GM21390 (cell line): ENCODE data around the gene ZNF516.
A peak's percentile ranks its signal among the peaks of the same experiment; 100 is the strongest.

Source experiments
- ATAC-seq: cut with Tn5 transposase; IDR thresholded peaks from one replicate; pipeline ENCODE4 v1.9.1; 2021; ENCODE audit not compliant: unreplicated experiment

ZNF516 gene

GRCh38 chr18:76385681-76385975 lies 109.4 kb downstream of the ZNF516 start:
- ATAC-seq = no peak

DNA sequence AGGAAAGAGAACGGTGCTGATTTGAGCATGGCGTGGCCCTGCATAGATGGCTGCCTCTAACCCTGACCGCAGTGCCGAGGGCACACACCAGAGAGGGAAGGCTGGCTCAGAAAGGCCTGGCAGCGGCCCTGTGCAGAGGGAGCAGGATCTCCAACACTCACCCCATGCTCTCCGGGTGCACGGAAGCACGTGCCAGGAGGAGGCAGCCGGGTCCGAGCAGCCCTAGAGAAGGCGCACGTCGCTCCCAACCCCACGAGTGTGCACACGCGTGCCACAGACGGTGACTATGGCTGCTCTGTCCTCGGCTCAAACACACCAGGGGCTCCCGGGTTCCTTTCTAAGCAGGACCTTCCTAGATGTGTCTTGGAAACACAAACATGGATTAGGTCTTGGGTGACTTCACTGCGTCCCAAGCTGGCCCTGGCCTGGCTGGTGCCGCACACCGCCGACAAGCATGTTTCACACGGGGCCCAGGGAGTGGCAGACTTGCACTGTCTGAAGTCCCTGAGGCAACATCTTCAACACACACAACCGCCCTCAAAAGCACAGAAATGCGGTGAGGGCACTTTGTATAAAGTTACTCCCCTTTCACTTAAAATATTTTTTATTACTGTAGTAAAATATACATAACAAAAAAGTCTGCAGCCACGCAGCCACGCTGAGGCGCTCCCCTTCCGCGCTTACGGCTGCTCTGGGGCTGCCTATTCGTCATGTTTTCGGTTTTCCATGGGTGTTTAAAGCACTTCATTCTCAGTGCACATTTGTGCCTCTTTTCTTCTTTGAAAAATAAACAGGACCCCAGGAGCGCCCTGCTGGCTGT lies 110.0 kb downstream of the ZNF516 start:
- ATAC-seq = no peak

- ATAC-seq = no peak
Measured at GRCh38 chr18:76384114-76384790, 110.8 kb downstream of the ZNF516 start.

DNA sequence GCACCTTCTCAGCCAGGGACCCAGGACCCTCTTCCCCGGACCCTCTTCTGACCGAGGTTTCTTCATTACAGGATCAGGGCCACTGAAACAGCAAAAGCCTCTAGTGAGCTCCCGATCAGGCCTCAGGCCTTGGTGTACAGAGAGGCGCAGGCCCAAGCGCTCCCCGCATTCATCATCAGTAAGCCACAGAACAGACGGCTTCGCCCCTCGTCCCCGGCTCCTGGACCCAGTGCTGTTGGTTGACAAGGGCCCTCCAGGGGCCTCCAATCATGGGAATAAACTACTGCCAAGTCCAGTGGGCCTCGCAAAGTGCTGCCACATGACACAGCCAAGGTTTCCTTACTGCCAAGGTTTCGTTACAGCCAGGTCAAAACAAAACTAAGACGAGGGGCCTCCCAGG lies 111.4 kb downstream of the ZNF516 start:
- ATAC-seq = no peak

- ATAC-seq = no peak
Measured at GRCh38 chr18:76382275-76382674, 112.8 kb downstream of the ZNF516 start.

DNA sequence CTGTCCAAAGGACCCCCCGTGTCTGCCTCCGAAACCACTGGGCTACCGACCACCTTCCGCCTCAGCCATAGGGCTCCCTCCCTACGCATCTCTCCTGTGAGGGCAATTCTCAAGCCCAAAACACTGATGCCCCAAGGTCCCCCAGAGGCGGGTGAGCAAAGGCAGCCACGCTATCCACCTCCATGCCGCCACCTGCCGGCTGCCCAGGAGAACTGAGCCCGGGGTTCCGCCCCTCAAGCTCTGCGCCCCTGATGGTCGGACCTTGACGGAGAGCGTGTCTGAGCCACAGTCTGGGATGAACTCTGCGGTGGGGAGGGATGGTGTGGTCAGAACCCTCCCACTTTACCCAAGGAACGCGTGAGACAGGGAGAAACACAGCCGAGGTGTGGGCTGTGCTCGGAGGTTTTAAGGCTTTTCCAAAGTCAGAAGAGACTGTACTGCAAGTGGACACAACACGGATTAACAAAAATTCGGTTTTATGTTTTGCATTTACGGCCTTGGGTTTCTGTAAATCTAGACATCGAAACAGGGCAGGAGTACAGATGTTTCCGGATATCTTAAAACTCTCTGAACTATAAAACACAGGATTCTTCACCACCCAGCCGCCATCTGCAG lies 114.1 kb downstream of the ZNF516 start:
- no peak for ATAC-seq

GRCh38 chr18:76380127-76380729 lies 114.8 kb downstream of the ZNF516 start:
- ATAC-seq = no peak

DNA sequence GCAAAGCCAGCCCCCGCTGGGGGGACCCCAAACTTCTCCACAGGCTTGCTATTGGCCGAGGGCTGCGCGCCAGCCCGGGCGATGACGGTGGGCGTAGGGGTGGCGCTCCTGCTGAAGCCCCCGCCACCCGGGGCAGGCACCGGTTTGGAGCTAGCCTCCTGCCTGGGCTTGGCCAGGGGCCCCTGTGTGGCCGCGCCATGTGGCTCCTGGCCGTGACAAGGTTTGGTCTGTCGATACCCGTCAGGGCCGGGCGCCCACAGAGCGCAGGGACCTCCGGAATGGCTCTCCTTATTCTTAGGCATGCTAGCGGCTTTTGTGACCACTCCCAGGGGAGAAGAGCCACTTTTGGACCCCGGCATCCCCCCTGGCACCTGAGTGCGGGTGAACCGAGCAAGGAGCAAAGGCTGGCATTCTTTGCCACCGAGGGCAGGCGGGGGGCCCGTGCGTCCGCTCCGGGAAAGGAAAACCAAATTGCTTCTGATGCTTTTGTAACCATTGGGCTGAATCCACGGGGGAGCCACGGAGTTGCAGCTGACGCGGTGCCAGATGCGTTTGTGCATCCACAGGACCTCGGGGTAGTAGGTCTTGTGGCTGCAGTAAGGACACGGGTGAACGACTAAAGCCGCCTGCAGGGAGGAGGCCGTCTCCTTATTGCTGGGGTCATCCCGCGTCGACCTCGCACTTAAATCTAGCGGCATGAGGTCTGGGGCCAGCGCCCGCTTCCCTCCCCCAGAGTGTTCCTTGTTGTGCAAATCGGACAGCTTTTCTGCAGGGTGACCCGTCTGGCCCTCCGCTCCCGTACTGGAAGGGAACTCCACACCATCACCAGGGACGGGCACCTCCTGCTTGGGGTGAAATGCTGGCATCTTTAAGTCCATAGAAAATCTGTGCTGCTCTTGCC lies 115.6 kb downstream of the ZNF516 start:
- ATAC-seq = no peak

GRCh38 chr18:76378526-76379215 lies 116.4 kb downstream of the ZNF516 start:
- ATAC-seq = no peak

- no peak for ATAC-seq
Measured at GRCh38 chr18:76377359-76377756, 117.7 kb downstream of the ZNF516 start.

- no peak for ATAC-seq
Measured at GRCh38 chr18:76376668-76377358, 118.2 kb downstream of the ZNF516 start.

DNA sequence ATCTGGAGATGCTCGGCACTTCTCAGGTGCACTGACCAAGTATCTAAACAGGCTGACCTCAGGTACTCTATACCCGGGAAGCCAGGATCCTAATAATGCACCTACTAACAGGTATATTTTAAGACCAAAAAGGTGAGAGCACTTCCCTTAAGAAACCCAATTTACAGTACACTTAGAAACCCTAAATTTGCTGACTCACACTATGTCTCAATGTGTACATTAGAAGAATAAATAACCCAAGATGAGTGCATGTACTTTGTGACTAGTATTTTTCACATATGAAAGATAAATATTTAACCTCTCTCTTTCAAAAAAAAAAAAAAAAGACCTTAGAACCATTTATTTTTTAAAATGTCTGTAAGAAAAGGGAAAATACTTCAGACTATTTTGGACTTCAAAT lies 118.8 kb downstream of the ZNF516 start:
- ATAC-seq = no peak

- peak; percentile 78 for ATAC-seq
Measured at GRCh38 chr18:76374330-76375281, 120.4 kb downstream of the ZNF516 start.

DNA sequence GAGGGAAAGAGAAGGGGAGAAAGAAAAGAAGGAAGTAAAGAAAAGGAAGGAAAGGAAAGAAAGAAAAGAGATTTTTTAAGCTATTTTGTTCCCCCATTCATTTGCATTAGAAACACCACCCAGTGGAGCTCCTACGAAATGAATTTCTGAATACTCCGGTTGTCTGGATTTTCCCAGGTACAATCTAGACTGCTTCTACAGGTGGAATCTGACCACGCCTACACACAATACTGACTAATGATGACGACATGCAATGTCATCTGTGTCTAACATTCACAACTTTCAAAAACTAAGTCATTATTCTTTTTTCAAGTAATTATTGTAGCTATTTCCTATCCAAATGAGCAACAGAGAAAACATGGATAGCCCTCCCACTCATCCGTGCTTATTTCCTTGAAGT lies 121.7 kb downstream of the ZNF516 start:
- ATAC-seq = no peak

DNA sequence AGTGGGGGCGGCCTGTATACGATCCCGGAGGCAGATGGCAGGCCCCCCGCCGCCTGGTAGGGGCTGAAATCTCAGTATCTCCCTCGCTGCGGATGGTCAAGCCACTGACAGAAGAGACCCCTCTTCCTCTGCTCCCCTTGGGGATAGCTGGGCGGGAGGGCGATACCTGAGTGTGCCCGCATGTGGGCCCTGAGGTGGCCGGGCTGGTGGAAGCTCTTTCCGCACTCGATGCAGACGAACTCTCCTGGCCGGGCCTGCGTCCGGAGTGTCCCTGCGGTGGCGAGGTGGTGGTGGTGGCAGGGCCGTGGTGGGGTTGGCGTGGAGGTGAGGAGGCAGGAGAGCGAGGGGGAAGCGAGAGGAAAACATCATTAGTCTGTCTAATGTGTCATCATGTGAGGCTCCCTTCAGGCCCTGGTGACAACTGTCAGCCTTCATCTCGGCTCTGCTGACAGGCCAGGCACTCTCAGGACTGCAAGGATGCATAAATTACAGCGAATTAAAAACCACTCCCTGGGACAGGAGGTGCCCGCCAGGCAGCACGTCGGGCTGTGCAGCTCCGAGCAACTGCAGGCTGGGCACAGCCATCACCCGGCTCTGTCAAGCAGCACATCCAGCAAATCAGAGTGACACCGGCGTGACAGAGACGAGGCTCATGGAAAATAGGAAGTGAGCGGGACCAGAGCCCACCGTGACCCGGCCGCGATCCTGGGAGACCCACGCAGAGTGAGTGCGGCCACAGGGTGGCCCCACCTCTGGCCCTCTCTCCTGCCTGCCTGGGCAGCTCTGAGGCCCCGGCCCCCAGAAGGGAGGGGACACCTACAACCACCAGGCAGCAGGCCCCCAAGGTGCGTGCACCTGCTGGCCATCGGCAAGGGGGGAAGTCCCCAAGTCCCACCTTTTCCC lies 123.5 kb downstream of the ZNF516 start:
- ATAC-seq = no peak

- no peak for ATAC-seq
Measured at GRCh38 chr18:76370686-76371085, 124.4 kb downstream of the ZNF516 start.

DNA sequence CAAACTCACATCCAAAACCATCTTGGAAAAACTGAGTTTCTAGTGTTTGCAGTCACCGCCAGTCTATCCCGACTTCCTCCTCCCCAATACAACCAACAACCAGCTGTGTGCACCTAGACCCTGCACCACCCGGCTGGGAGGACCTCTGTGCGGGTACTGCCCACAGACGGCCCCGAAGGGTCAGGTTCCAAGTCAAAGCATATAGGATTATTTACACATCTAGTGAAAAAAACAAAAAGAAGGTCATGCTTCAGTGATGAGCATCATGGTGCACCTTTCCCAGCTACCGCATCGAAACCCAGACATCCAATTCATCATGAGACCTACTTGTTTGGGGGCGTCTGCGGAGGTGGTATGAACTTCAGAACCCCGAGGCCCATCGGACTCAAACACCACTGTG lies 124.8 kb downstream of the ZNF516 start:
- no peak for ATAC-seq

- no peak for ATAC-seq
Measured at GRCh38 chr18:76369791-76370190, 125.3 kb downstream of the ZNF516 start.
